OCI-LY3 (cell line): Measurements from ENCODE around the gene CLSTN2.

Experiments used
- H2AFZ ChIP-seq: fragments of 200-600, 300-600 bp; shearing (Covaris generic); 2 replicates; pipeline ENCODE4 v1.6.0; 2014; ENCODE audit warnings: antibody characterized with exemption, low read depth, low read length
- H3K27ac ChIP-seq: fragments of 200-600, 300-600 bp; sonication (generic); 2 replicates; pipeline ENCODE4 v1.5.1; 2014; ENCODE audit warnings: mild to moderate bottlenecking, low read length, moderate library complexity, mixed read lengths
- H3K27me3 ChIP-seq: fragments of 200-600, 300-600 bp; sonication (generic); 2 replicates; pipeline ENCODE4 v1.6.1; 2014; ENCODE audit warnings: low read depth, low read length, mixed read lengths
- H3K36me3 ChIP-seq: fragments of 200-600, 300-600 bp; sonication (generic); replicated peaks from 2 replicates; pipeline ENCODE3; 2014; ENCODE audit warnings: low read depth, low read length, mixed read lengths
- H3K4me1 ChIP-seq: fragments of 300-600, 200-600 bp; sonication (generic); 2 replicates; pipeline ENCODE4 v1.6.1; 2014; ENCODE audit warnings: low read length, mixed read lengths
- H3K4me2 ChIP-seq: fragments of 200-600, 300-600 bp; sonication (generic); 2 replicates; pipeline ENCODE4 v1.6.1; 2014; ENCODE audit warnings: low read length, mixed read lengths
- H3K4me3 ChIP-seq: fragments of 300-600, 200-600 bp; sonication (generic); 2 replicates; pipeline ENCODE4 v1.5.1; 2014; ENCODE audit warnings: antibody characterized with exemption, mild to moderate bottlenecking, low read length, moderate library complexity
- H3K79me2 ChIP-seq: fragments of 300-600, 200-600 bp; shearing (Covaris generic); 2 replicates; pipeline ENCODE4 v1.6.1; 2014; ENCODE audit warnings: mild to moderate bottlenecking, low read length, mixed read lengths
- H3K9ac ChIP-seq: fragments of 300-600, 200-600 bp; shearing (Covaris generic); 2 replicates; pipeline ENCODE4 v1.6.0; 2014; ENCODE audit warnings: mild to moderate bottlenecking, low read length, moderate library complexity
- H3K9me3 ChIP-seq: fragments of 200-600, 300-600 bp; shearing (Covaris generic); 2 replicates; pipeline ENCODE4 v1.6.1; 2014; ENCODE audit warnings: low read length, mixed read lengths; ENCODE audit not compliant: insufficient read depth
- H4K20me1 ChIP-seq: fragments of 200-600, 300-600 bp; sonication (generic); 2 replicates; pipeline ENCODE4 v1.6.1; 2016; ENCODE audit warnings: low read length, mixed read lengths; ENCODE audit not compliant: insufficient read depth
- EZH2phosphoT487 ChIP-seq: fragments of 200-600 bp; shearing (Covaris generic); IDR thresholded peaks from 2 replicates; pipeline ENCODE4 v1.6.1; 2018; ENCODE audit warnings: antibody characterized with exemption, mixed run types, low read depth
- TF ChIP-seq, protein P1 (sequence below): fragments of 200-600, 300-600 bp; sonication (generic); IDR thresholded peaks from 2 replicates; pipeline ENCODE4 v1.5.1; 2014; ENCODE audit warnings: antibody characterized with exemption, low read length, low read depth

Gene CLSTN2

DNA sequence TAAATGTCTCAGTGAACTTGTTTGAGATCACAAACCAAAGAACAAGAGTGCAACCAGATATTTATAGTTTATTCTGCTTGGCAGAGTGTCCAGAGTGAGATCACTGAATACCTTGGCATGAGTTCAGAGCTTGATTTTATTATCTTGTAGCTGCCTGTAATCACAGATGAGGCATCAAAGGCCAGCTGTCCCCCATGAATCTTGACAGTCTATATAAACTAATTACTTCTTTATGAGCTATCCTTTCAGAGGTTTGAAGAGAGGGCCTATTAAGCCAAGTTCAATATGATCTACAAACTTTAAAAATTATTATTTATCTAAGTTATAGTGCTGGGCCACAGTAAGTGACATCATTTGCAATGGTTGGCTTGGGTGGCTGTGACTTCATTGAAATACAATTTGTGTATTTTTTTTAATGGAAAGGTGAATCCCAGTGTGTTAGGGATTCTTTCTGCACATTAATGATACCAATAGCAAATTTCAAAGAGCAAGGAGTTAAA, 251.5 kb downstream of the CLSTN2 start:
- Histone ChIP-seq H3K4me1 (no peaks in the 10 kb centered on the region), H3K9ac (no peak overlapping the region), H3K9me3 (no peaks in the 10 kb centered on the region), H3K27me3 (no peaks in the 10 kb centered on the region), H3K36me3 (no peaks in the 10 kb centered on the region), H3K27ac (no peak overlapping the region), H3K4me3 (no peak overlapping the region), H3K79me2 (no peaks in the 10 kb centered on the region), H2AFZ (no peak overlapping the region), H4K20me1 (no peaks in the 10 kb centered on the region), H3K4me2 (no peak overlapping the region)
- TF ChIP-seq EZH2phosphoT487 = no peak
- TF ChIP-seq, protein P1, sequence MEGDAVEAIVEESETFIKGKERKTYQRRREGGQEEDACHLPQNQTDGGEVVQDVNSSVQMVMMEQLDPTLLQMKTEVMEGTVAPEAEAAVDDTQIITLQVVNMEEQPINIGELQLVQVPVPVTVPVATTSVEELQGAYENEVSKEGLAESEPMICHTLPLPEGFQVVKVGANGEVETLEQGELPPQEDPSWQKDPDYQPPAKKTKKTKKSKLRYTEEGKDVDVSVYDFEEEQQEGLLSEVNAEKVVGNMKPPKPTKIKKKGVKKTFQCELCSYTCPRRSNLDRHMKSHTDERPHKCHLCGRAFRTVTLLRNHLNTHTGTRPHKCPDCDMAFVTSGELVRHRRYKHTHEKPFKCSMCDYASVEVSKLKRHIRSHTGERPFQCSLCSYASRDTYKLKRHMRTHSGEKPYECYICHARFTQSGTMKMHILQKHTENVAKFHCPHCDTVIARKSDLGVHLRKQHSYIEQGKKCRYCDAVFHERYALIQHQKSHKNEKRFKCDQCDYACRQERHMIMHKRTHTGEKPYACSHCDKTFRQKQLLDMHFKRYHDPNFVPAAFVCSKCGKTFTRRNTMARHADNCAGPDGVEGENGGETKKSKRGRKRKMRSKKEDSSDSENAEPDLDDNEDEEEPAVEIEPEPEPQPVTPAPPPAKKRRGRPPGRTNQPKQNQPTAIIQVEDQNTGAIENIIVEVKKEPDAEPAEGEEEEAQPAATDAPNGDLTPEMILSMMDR = no peak

DNA sequence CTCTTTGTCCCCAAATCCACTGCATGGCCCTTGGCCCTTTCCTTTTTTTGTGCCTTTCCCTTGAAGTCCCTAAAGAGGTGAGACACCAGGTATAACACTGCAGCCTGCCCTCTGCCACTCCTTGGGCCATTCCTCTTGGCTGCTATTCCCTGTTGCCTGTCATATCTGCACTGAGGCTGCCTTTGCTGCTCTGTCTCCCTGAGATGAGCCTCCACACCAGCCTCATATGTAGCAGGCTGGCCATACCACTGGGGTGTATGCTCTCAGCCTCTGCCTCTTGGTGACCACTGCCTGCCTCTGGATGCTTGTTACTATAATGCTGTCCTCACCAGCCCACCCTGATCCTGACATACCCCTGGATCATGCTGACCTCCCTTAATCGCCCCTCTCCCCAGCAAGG, 252.0 kb downstream of the CLSTN2 start:
- Histone ChIP-seq H4K20me1 (no peaks in the 10 kb centered on the region), H3K27ac (no peak overlapping the region), H3K4me2 (no peak overlapping the region), H3K36me3 (no peaks in the 10 kb centered on the region), H3K9ac (no peak overlapping the region), H3K27me3 (no peaks in the 10 kb centered on the region), H3K4me3 (no peak overlapping the region), H3K79me2 (no peaks in the 10 kb centered on the region), H3K4me1 (no peaks in the 10 kb centered on the region), H2AFZ (no peak overlapping the region), H3K9me3 (no peaks in the 10 kb centered on the region)
- TF ChIP-seq, protein P1 = no peak
- TF ChIP-seq EZH2phosphoT487 = no peak

DNA sequence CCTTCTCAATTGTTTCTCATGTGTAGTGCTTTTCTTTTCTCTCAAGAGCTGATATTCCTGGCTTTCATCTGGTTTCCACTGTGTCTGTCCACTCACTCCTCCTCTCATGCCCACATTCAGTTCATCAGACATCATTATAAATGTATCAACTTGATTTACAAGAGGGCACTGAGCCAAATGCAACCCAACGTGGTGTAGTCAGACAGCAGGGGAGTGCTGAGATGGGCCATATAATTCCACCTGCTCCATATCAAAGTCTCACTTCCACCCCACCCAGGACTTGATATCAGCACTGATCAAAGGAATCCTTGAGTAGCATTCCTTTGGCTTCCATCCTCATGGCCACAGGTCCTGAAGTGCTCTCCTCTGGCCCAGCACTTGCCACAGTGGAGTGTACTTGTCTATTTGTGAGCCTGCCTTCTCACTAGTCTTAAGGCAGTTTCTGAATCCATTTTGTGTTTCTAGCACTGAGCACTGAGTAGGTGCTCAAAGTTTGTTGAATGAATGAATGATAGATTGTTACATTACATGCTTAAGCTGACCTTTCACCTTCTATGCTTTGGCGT, 252.8 kb downstream of the CLSTN2 start:
- Histone ChIP-seq H3K9ac (no peak overlapping the region), H3K36me3 (no peaks in the 10 kb centered on the region), H3K79me2 (no peaks in the 10 kb centered on the region), H2AFZ (no peak overlapping the region), H3K9me3 (no peaks in the 10 kb centered on the region), H3K4me1 (no peaks in the 10 kb centered on the region), H3K4me2 (no peak overlapping the region), H4K20me1 (no peaks in the 10 kb centered on the region), H3K27me3 (no peaks in the 10 kb centered on the region), H3K4me3 (no peak overlapping the region), H3K27ac (no peak overlapping the region)
- TF ChIP-seq, protein P1 = no peak
- TF ChIP-seq EZH2phosphoT487 = no peak

DNA sequence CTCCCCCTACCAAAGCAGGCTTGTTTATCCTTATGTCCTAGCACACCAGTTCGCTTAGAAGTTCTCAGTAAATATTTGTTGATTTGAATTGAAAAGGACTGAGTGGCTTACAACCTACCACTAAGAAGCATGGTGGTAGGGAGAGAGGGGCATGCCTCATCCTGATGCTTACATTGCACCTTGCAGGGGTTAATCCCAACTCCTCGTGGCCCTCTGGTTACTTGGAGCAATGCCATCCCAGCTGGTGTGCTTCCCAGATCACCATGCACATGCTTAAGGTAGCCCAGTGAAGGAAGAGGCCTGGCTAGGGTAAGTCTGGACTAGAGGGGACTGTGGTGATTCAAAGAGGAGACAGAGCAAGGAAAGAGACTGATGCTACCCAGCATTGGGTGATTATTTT, 253.3 kb downstream of the CLSTN2 start:
- Histone ChIP-seq H3K79me2 (no peaks in the 10 kb centered on the region), H3K36me3 (no peaks in the 10 kb centered on the region), H3K27ac (no peak overlapping the region), H3K9me3 (no peaks in the 10 kb centered on the region), H3K27me3 (no peaks in the 10 kb centered on the region), H3K4me2 (no peak overlapping the region), H4K20me1 (no peaks in the 10 kb centered on the region), H2AFZ (no peak overlapping the region), H3K9ac (no peak overlapping the region), H3K4me3 (no peak overlapping the region), H3K4me1 (no peaks in the 10 kb centered on the region)
- TF ChIP-seq, protein P1 = no peak
- TF ChIP-seq EZH2phosphoT487 = no peak
